Measurements from ENCODE around the gene PDE5A.

DNA sequence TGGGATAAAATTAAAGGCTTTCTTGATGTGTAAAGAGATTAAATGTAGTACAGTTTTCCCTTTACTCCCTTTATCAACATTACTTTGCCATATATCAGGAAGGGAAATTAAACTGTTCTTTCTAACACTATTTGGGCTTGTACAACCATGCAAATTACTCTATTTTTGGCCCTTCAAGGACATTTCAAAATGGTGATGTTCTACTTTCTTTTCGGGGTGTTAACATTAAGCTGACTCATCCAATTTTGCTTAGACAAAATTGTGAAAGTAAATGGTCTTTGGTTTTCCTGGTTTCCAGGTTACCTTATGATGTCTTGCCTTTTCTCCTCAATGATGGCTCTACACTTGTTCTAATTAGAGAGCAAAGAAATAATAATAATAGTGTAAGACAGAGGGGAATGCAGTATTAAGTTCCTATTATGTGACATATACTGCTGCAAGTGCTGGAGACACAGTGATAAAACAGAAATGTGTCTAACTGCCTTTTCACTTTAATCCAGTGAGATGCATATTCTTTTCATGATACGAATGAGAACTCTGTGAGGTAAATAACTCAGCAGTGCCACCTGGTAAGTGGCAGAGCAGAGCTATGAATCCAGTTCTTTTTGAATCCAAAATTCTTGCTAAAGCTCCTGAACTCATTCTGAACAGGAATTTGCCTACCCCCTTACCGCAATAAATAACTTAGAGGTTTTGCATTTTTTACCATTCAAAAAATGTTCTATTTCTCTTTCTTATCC, 35.7 kb upstream of the PDE5A start:
- TF ChIP-seq, protein P1, sequence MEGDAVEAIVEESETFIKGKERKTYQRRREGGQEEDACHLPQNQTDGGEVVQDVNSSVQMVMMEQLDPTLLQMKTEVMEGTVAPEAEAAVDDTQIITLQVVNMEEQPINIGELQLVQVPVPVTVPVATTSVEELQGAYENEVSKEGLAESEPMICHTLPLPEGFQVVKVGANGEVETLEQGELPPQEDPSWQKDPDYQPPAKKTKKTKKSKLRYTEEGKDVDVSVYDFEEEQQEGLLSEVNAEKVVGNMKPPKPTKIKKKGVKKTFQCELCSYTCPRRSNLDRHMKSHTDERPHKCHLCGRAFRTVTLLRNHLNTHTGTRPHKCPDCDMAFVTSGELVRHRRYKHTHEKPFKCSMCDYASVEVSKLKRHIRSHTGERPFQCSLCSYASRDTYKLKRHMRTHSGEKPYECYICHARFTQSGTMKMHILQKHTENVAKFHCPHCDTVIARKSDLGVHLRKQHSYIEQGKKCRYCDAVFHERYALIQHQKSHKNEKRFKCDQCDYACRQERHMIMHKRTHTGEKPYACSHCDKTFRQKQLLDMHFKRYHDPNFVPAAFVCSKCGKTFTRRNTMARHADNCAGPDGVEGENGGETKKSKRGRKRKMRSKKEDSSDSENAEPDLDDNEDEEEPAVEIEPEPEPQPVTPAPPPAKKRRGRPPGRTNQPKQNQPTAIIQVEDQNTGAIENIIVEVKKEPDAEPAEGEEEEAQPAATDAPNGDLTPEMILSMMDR (conservative IDR thresholded peaks at IDR 0.05): no peak
- no peak for TF ChIP-seq EZH2 (IDR thresholded peaks at IDR 0.05; ENCODE audit: low read depth)

Measured in PC-9 (cell line).